ENCODE measurements around the gene RIOX2.

RIOX2 gene

DNA sequence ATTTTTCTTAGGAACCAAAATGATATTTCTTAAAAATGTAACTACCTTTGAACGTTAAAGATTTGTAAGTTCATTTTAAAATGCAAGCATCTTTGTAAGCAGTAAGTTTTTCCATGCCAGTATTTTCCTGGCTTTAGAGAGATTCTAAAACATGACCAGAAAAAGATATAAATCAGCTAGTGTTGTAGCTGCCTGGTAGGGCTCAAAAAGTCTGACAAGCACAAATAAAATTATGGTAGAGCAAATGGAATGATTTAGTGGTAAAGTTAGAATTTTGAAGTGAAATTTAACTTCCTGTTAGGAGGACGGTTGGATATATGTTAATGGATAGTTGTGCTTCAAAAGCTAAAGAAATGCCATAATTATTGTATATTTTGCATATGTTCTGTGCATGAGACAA lies 33.2 kb upstream of the RIOX2 start:
- no peaks in the 10 kb centered on the region for H3K27me3 ChIP-seq (ENCODE audit: control insufficient read depth in 1 of 2, insufficient read depth in 2 of 2, low read length in 2 of 2)
- H3K27ac ChIP-seq (ENCODE audit: low read depth, low read length) = no peak overlapping the region
- H3K9me3 ChIP-seq (ENCODE audit: control insufficient read depth in 1 of 2, low read length in 2 of 2) = no peaks in the 10 kb centered on the region
- no peak overlapping the region for H3K9ac ChIP-seq (ENCODE audit: low read depth in 1 of 2, low read length in 2 of 2)
- no peaks in the 10 kb centered on the region for H3K36me3 ChIP-seq (ENCODE audit: control insufficient read depth in 1 of 2, insufficient read depth in 2 of 2, low read length in 2 of 2)
- H3K4me1 ChIP-seq (ENCODE audit: control insufficient read depth in 1 of 2, insufficient read depth in 2 of 2, low read length in 2 of 2) = no peaks in the 10 kb centered on the region
- H3K4me3 ChIP-seq (ENCODE audit: low read depth in 1 of 2, low read length in 2 of 2) = no peak overlapping the region

DNA sequence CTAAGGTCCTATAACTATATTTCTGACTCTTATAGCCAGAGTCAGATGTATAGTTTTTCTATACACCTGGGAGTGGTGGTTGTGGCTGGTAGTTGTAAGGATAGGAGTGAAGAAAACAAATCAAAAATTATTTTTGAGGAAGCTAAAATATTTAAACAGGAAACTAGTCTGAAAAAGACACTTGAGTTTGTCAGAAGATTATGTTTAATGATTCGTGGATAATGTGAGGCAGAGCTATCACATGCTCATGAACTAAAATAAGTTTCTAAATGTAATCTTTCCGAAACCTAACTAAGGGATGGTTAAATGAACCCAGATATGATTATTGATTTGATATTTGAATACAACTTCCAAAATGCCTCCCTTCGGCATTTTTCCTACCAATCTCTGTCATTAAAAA lies 32.5 kb upstream of the RIOX2 start:
- H3K27ac ChIP-seq (ENCODE audit: low read depth, low read length) = no peak overlapping the region
- no peaks in the 10 kb centered on the region for H3K4me1 ChIP-seq (ENCODE audit: control insufficient read depth in 1 of 2, insufficient read depth in 2 of 2, low read length in 2 of 2)
- H3K36me3 ChIP-seq (ENCODE audit: control insufficient read depth in 1 of 2, insufficient read depth in 2 of 2, low read length in 2 of 2) = no peaks in the 10 kb centered on the region
- H3K27me3 ChIP-seq (ENCODE audit: control insufficient read depth in 1 of 2, insufficient read depth in 2 of 2, low read length in 2 of 2) = no peaks in the 10 kb centered on the region
- H3K9ac ChIP-seq (ENCODE audit: low read depth in 1 of 2, low read length in 2 of 2) = no peak overlapping the region
- no peaks in the 10 kb centered on the region for H3K9me3 ChIP-seq (ENCODE audit: control insufficient read depth in 1 of 2, low read length in 2 of 2)
- H3K4me3 ChIP-seq (ENCODE audit: low read depth in 1 of 2, low read length in 2 of 2) = no peak overlapping the region

DNA sequence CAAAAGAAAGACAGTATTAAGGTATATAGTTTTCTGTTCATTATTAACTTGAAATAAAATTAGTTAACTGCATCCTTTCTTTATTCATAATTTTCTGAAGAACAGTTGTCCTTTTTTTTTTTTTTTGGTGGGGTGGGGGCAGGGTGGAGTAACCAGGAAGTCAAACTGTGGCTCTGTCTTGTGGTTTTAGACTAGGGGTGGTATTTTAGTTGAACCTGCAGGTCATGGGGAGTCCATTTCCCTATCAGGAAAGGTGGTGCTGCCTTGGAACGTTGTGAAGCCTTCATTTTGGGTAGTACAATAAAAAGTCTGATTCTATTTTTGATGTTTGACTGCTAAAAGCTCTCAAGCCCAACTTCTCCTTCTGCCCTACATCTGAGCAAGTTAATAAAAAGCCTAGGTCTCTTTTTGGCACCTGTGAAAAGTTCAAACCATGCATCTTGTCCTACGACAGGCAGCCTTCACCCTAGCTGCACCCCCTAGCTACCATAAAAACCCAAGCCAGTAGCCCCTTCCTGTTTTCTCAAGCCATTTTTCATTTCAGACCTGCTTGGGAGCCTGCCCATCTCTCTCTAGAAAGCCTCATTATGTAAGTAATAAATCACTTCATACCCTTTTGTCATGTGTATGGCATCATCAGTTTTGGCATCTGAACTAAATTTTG lies 31.2 kb upstream of the RIOX2 start:
- H3K4me3 ChIP-seq (ENCODE audit: low read depth in 1 of 2, low read length in 2 of 2) = no peak overlapping the region
- no peaks in the 10 kb centered on the region for H3K9me3 ChIP-seq (ENCODE audit: control insufficient read depth in 1 of 2, low read length in 2 of 2)
- H3K4me1 ChIP-seq (ENCODE audit: control insufficient read depth in 1 of 2, insufficient read depth in 2 of 2, low read length in 2 of 2) = no peaks in the 10 kb centered on the region
- no peaks in the 10 kb centered on the region for H3K27me3 ChIP-seq (ENCODE audit: control insufficient read depth in 1 of 2, insufficient read depth in 2 of 2, low read length in 2 of 2)
- H3K36me3 ChIP-seq (ENCODE audit: control insufficient read depth in 1 of 2, insufficient read depth in 2 of 2, low read length in 2 of 2) = no peaks in the 10 kb centered on the region
- H3K27ac ChIP-seq (ENCODE audit: low read depth, low read length) = no peak overlapping the region
- no peak overlapping the region for H3K9ac ChIP-seq (ENCODE audit: low read depth in 1 of 2, low read length in 2 of 2)

DNA sequence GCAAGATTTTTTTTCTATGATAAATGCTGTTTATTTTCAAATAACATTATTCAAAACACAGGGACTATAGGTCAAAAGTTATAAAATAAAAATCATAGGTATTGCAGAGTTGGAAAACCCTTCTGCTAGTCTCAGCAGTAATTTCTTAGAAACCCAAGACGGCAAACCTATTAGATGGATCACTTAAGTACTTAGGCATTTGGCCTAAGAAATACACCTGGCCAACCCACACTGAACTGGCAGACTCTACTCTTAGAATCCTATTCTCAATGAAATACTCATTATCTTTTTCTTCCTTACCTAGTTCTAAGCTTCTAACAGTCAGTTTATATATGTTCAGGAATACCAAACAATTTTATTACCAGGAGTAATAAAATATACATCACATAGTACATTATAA lies 30.5 kb upstream of the RIOX2 start:
- Histone ChIP-seq H3K9me3 (ENCODE audit: control insufficient read depth in 1 of 2, low read length in 2 of 2) (no peaks in the 10 kb centered on the region), H3K36me3 (ENCODE audit: control insufficient read depth in 1 of 2, insufficient read depth in 2 of 2, low read length in 2 of 2) (no peaks in the 10 kb centered on the region), H3K27me3 (ENCODE audit: control insufficient read depth in 1 of 2, insufficient read depth in 2 of 2, low read length in 2 of 2) (no peaks in the 10 kb centered on the region), H3K4me1 (ENCODE audit: control insufficient read depth in 1 of 2, insufficient read depth in 2 of 2, low read length in 2 of 2) (no peaks in the 10 kb centered on the region), H3K9ac (ENCODE audit: low read depth in 1 of 2, low read length in 2 of 2) (no peak overlapping the region), H3K4me3 (ENCODE audit: low read depth in 1 of 2, low read length in 2 of 2) (no peak overlapping the region), H3K27ac (ENCODE audit: low read depth, low read length) (no peak overlapping the region)

DNA sequence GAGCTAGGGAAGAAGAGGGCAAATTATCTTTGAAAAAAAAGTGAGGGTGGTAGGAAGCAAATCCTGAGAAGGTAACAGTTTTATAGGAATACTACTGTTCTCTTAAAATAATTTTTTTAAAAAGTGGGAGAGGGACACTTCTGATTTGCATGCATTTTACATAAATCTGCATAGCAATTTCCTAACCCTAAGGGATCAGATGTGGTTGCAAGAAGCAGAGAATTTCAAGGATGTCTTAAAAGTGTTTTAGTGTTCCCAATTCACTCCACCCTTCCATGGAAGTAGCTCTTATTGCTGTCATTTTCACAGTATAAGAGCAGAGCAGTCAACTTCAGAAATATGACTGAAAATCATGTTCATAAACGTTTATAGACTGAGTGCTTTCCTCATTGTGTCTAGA lies 27.8 kb upstream of the RIOX2 start:
- Histone ChIP-seq H3K4me1 (ENCODE audit: control insufficient read depth in 1 of 2, insufficient read depth in 2 of 2, low read length in 2 of 2) (no peaks in the 10 kb centered on the region), H3K36me3 (ENCODE audit: control insufficient read depth in 1 of 2, insufficient read depth in 2 of 2, low read length in 2 of 2) (no peaks in the 10 kb centered on the region), H3K9me3 (ENCODE audit: control insufficient read depth in 1 of 2, low read length in 2 of 2) (no peaks in the 10 kb centered on the region), H3K4me3 (ENCODE audit: low read depth in 1 of 2, low read length in 2 of 2) (no peak overlapping the region), H3K27me3 (ENCODE audit: control insufficient read depth in 1 of 2, insufficient read depth in 2 of 2, low read length in 2 of 2) (no peaks in the 10 kb centered on the region), H3K9ac (ENCODE audit: low read depth in 1 of 2, low read length in 2 of 2) (no peak overlapping the region), H3K27ac (ENCODE audit: low read depth, low read length) (no peak overlapping the region)

DNA sequence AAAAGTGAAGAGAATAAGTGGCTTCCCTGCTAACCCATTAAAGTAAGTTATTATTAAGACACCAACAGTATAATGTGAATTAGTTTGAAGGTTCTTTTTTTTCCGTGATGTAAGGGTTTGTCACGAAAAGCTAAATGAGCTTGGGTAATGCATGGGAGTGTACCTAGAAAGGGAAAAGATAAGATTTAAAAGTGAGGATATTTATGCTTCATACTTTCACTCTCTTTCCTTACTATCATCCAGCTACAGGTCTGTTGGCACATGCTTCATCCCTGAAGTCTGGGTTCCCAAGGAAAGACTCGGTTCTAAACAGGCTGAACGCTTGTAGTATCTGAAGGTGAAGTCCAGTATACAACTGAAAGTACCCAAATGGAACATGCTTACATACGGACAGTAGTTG lies 26.9 kb upstream of the RIOX2 start:
- peaks cover 0 to 4% of the 10 kb centered on the region in 2 donors for H3K4me1 ChIP-seq (ENCODE audit: control insufficient read depth in 1 of 2, insufficient read depth in 2 of 2, low read length in 2 of 2)
- no peak overlapping the region for H3K27ac ChIP-seq (ENCODE audit: low read depth, low read length)
- H3K9me3 ChIP-seq (ENCODE audit: control insufficient read depth in 1 of 2, low read length in 2 of 2) = no peaks in the 10 kb centered on the region
- H3K9ac ChIP-seq (ENCODE audit: low read depth in 1 of 2, low read length in 2 of 2) = no peak overlapping the region
- H3K27me3 ChIP-seq (ENCODE audit: control insufficient read depth in 1 of 2, insufficient read depth in 2 of 2, low read length in 2 of 2) = no peaks in the 10 kb centered on the region
- H3K36me3 ChIP-seq (ENCODE audit: control insufficient read depth in 1 of 2, insufficient read depth in 2 of 2, low read length in 2 of 2) = no peaks in the 10 kb centered on the region
- H3K4me3 ChIP-seq (ENCODE audit: low read depth in 1 of 2, low read length in 2 of 2) = no peak overlapping the region

DNA sequence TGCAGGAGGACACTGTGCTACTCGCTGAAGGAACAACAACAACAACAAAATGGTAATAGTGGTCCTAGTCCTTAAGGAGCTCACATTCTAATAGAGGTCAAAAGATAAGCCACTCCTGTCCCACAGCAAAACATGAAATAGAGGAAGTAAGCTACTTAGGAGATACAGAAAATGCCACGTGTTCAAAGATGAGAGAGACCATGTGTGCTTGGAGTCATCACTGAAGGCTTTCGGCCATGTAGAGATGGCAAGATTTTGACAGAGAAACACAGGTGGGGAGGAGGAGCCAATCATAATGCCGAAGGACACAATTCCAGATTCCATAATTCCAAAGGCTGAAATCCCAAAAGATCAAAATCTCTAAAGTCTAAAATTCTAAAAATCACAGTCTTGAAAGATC lies 24.8 kb upstream of the RIOX2 start:
- no peak overlapping the region for H3K9ac ChIP-seq (ENCODE audit: low read depth in 1 of 2, low read length in 2 of 2)
- H3K36me3 ChIP-seq (ENCODE audit: control insufficient read depth in 1 of 2, insufficient read depth in 2 of 2, low read length in 2 of 2) = no peaks in the 10 kb centered on the region
- no peak overlapping the region for H3K4me3 ChIP-seq (ENCODE audit: low read depth in 1 of 2, low read length in 2 of 2)
- no peaks in the 10 kb centered on the region for H3K27me3 ChIP-seq (ENCODE audit: control insufficient read depth in 1 of 2, insufficient read depth in 2 of 2, low read length in 2 of 2)
- H3K27ac ChIP-seq (ENCODE audit: low read depth, low read length) = no peak overlapping the region
- peaks cover 0 to 4% of the 10 kb centered on the region in 2 donors for H3K4me1 ChIP-seq (ENCODE audit: control insufficient read depth in 1 of 2, insufficient read depth in 2 of 2, low read length in 2 of 2)
- H3K9me3 ChIP-seq (ENCODE audit: control insufficient read depth in 1 of 2, low read length in 2 of 2) = no peaks in the 10 kb centered on the region

DNA sequence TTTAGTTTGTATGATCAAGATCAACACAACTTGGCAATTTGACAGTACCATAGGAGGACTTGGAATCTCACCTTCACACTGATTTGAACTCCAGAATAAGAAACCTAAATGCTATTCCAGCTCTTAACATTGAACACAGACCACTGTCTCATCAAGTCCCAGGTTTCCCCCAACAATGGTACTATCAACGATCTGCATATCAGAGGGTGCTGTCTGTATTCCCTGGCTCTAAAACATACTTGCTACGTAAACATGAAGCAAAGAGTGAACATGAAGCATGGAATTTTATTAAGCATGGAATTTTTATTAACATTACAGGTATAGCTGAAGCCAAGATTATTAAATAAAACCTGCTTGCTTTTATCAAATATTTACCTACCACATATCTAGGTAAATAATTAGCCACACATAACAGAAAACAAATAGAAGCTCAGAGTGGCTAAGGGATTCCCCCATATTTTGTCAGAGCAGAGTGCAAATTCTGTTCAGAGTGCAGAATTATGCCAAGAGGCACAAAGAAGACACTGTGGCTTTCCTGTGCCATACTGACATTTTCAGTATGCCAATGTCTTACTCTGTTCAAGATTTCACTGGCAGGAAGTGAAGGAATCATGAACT lies 22.2 kb upstream of the RIOX2 start:
- H3K9me3 ChIP-seq (ENCODE audit: control insufficient read depth in 1 of 2, low read length in 2 of 2) = no peaks in the 10 kb centered on the region

DNA sequence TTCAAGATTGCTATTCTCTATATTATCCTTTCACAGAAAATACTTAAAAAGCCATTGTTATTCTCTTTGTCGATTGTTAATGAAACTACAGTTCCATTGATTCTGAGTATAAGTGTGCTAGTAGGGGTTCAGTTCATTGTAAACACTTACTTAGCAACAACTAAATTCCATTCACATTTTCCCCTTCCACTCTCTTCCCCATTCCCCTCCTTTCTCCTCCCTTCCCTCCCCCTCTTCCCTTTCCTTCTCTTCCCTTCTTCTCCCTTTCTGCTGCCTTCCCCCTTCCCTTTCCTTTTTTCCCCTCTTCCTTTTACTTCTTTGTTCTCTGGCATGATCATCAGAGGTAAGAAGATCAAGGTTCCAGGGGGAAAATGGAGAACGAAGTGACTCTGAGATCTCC lies 21.3 kb upstream of the RIOX2 start:
- Histone ChIP-seq H3K9ac (ENCODE audit: low read depth in 1 of 2, low read length in 2 of 2) (no peak overlapping the region), H3K36me3 (ENCODE audit: control insufficient read depth in 1 of 2, insufficient read depth in 2 of 2, low read length in 2 of 2) (no peaks in the 10 kb centered on the region), H3K27ac (ENCODE audit: low read depth, low read length) (no peak overlapping the region), H3K27me3 (ENCODE audit: control insufficient read depth in 1 of 2, insufficient read depth in 2 of 2, low read length in 2 of 2) (no peaks in the 10 kb centered on the region), H3K9me3 (ENCODE audit: control insufficient read depth in 1 of 2, low read length in 2 of 2) (no peaks in the 10 kb centered on the region), H3K4me1 (ENCODE audit: control insufficient read depth in 1 of 2, insufficient read depth in 2 of 2, low read length in 2 of 2) (peaks cover 0 to 4% of the 10 kb centered on the region in 2 donors), H3K4me3 (ENCODE audit: low read depth in 1 of 2, low read length in 2 of 2) (no peak overlapping the region)

More for the DNA sequence above, 22.2 kb upstream of the RIOX2 start:
- no peaks in the 10 kb centered on the region for H3K27me3 ChIP-seq (ENCODE audit: control insufficient read depth in 1 of 2, insufficient read depth in 2 of 2, low read length in 2 of 2)
- H3K36me3 ChIP-seq (ENCODE audit: control insufficient read depth in 1 of 2, insufficient read depth in 2 of 2, low read length in 2 of 2) = no peaks in the 10 kb centered on the region
- H3K27ac ChIP-seq (ENCODE audit: low read depth, low read length) = no peak overlapping the region
- H3K4me3 ChIP-seq (ENCODE audit: low read depth in 1 of 2, low read length in 2 of 2) = no peak overlapping the region
- H3K4me1 ChIP-seq (ENCODE audit: control insufficient read depth in 1 of 2, insufficient read depth in 2 of 2, low read length in 2 of 2) = peaks cover 0 to 4% of the 10 kb centered on the region in 2 donors
- no peak overlapping the region for H3K9ac ChIP-seq (ENCODE audit: low read depth in 1 of 2, low read length in 2 of 2)

DNA sequence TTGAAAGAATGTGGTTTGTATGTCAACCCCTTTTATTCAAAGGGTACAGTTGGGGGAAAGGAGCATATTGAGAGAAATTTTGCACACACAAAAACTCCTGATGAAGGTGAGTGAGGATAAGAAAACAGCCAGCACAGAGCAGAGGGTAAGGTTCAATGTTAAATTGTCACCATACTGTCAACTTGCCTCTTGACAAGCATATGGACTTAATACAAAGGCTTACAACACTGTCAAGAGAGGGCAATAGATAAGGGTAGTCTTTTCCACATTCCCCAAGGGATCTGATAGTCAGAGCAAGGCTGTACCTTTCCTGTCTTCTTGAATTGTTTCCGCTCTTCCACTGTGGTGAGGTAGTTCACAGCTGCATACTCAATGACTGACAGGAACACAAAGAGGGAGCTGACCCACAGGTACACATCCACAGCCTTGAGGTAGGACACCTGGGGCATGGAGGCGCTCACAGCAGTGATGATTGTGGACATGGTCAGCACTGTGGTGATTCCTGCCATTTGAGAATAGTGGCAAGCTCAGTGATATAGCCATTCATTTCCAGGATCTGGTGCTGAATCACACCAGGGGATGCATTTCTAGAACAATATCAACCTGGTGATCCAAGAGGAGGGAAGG lies 20.4 kb upstream of the RIOX2 start:
- Histone ChIP-seq H3K4me1 (ENCODE audit: control insufficient read depth in 1 of 2, insufficient read depth in 2 of 2, low read length in 2 of 2) (peaks cover 0 to 4% of the 10 kb centered on the region in 2 donors), H3K27ac (ENCODE audit: low read depth, low read length) (no peak overlapping the region), H3K9me3 (ENCODE audit: control insufficient read depth in 1 of 2, low read length in 2 of 2) (no peaks in the 10 kb centered on the region), H3K27me3 (ENCODE audit: control insufficient read depth in 1 of 2, insufficient read depth in 2 of 2, low read length in 2 of 2) (no peaks in the 10 kb centered on the region), H3K9ac (ENCODE audit: low read depth in 1 of 2, low read length in 2 of 2) (no peak overlapping the region), H3K4me3 (ENCODE audit: low read depth in 1 of 2, low read length in 2 of 2) (no peak overlapping the region), H3K36me3 (ENCODE audit: control insufficient read depth in 1 of 2, insufficient read depth in 2 of 2, low read length in 2 of 2) (no peaks in the 10 kb centered on the region)

Data from duodenal mucosa (tissue), 2 donors.